ENCODE results near the gene REEP3. TPM values are rescaled to one million over a fixed set of nuclear protein-coding genes. Genes with fewer than 3 reads are reported as not detected.

REEP3 gene
- total RNA-seq, 3 donors from 2014 or later (not counting 1 experiment from before 2014, with no cell fraction given): 4.6 to 10.2 (median 8.3) TPM

DNA sequence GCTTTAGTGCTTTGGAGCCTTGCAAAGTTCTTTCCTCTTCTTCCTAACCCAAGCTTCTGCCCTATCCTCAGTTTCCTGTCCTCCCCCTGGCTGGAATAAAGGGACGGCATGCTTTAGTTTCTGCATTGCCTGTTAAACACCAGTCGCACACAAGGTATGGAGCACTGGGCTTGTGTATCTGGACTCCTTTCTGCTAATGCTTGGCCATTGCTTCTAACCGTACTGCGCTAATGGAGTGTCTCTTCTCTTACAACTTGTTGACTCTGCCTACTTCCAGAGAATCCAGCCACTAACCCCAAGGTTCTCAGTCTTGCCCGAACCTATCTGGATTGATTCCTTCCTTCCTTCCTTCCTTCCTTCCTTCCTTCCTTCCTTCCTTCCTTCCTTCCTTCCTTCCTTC is 120.6 kb downstream of the REEP3 start:
- Mint-ChIP-seq H3K36me3 (no peaks in the 10 kb centered on the region), H3K4me1 (no peaks in the 10 kb centered on the region), H3K27ac (no peak overlapping the region), H3K27me3 (ENCODE audit: low read depth in 2 of 2) (peaks cover 8 to 15% of the 10 kb centered on the region in 2 donors), H3K9me3 (no peaks in the 10 kb centered on the region), H3K4me3 (no peak overlapping the region)
- H3K4me3 ChIP-seq (ENCODE audit: low read length): no peak overlapping the region
- no peak overlapping the region for H3K27ac ChIP-seq (ENCODE audit: low read length)
- DNase-seq (no peak), ATAC-seq (no peak)
- 82% methylated on average over 5 of the region's 5 CpGs for WGBS (ENCODE audit: insufficient coverage)
- H3K36me3 ChIP-seq (ENCODE audit: control insufficient read depth, insufficient read depth, low read length): no peaks in the 10 kb centered on the region
- H3K9me3 ChIP-seq (ENCODE audit: control insufficient read depth, insufficient read depth, low read length): no peaks in the 10 kb centered on the region
- intact Hi-C loops (cut with micrococcal nuclease): no loop called here
- no peaks in the 10 kb centered on the region for H3K27me3 ChIP-seq (ENCODE audit: control insufficient read depth, insufficient read depth, low read length)
- no peak for TF ChIP-seq CTCF (IDR thresholded peaks at IDR 0.05)
- no peaks in the 10 kb centered on the region for H3K4me1 ChIP-seq (ENCODE audit: control insufficient read depth, insufficient read depth, low read length)

DNA sequence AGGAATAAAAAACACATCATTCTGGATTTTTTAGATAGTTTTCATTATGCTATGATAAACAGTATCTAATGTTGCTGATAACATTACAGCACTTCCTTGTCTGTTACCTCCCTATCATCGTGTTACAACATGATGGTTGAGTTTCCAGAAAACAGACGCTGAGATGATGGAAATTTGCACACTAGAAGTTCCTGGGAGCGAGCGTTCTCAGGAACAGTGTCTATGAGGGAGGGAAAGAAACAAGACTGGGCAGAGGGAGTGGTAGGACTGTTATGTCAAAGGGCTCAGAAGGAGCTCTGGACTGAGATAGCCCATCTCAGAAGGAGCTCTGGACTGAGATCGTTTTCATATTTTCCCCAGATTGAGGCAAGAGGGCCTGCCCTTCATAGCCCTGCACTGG is 121.6 kb downstream of the REEP3 start:
- 89% methylated on average over 5 of the region's 5 CpGs for WGBS (ENCODE audit: insufficient coverage)
- intact Hi-C loops (cut with micrococcal nuclease): no loop called here
- Mint-ChIP-seq H3K9me3 (no peaks in the 10 kb centered on the region), H3K27me3 (ENCODE audit: low read depth in 2 of 2) (peaks cover 8 to 15% of the 10 kb centered on the region in 2 donors), H3K4me3 (no peak overlapping the region), H3K27ac (no peak overlapping the region), H3K36me3 (no peaks in the 10 kb centered on the region), H3K4me1 (no peaks in the 10 kb centered on the region)
- H3K4me1 ChIP-seq (ENCODE audit: control insufficient read depth, insufficient read depth, low read length): no peaks in the 10 kb centered on the region
- H3K27me3 ChIP-seq (ENCODE audit: control insufficient read depth, insufficient read depth, low read length): no peaks in the 10 kb centered on the region
- DNase-seq: no peak
- H3K4me3 ChIP-seq (ENCODE audit: low read length): no peak overlapping the region
- H3K9me3 ChIP-seq (ENCODE audit: control insufficient read depth, insufficient read depth, low read length): no peaks in the 10 kb centered on the region
- H3K36me3 ChIP-seq (ENCODE audit: control insufficient read depth, insufficient read depth, low read length): no peaks in the 10 kb centered on the region
- TF ChIP-seq CTCF (IDR thresholded peaks at IDR 0.05): no peak
- ATAC-seq: no peak
- no peak overlapping the region for H3K27ac ChIP-seq (ENCODE audit: low read length)

GRCh38 chr10:63644418-63645142 is 123.4 kb downstream of the REEP3 start:
- intact Hi-C loops (cut with micrococcal nuclease): no loop called here
- peaks cover 8 to 18% of the 10 kb centered on the region in 2 donors for H3K27me3 Mint-ChIP-seq (ENCODE audit: low read depth in 2 of 2)
- no peaks in the 10 kb centered on the region for H3K36me3 Mint-ChIP-seq
- no peaks in the 10 kb centered on the region for H3K4me1 ChIP-seq (ENCODE audit: control insufficient read depth, insufficient read depth, low read length)
- H3K36me3 ChIP-seq (ENCODE audit: control insufficient read depth, insufficient read depth, low read length): no peaks in the 10 kb centered on the region
- no peaks in the 10 kb centered on the region for H3K9me3 Mint-ChIP-seq
- no peaks in the 10 kb centered on the region for H3K9me3 ChIP-seq (ENCODE audit: control insufficient read depth, insufficient read depth, low read length)
- no peaks in the 10 kb centered on the region for H3K4me1 Mint-ChIP-seq
- no peak overlapping the region for H3K27ac Mint-ChIP-seq
- no peak overlapping the region for H3K27ac ChIP-seq (ENCODE audit: low read length)
- ATAC-seq: no peak
- no peak overlapping the region for H3K4me3 ChIP-seq (ENCODE audit: low read length)
- H3K27me3 ChIP-seq (ENCODE audit: control insufficient read depth, insufficient read depth, low read length): no peaks in the 10 kb centered on the region
- no peak overlapping the region for H3K4me3 Mint-ChIP-seq
- TF ChIP-seq CTCF (IDR thresholded peaks at IDR 0.05): no peak
- WGBS (ENCODE audit: insufficient coverage): 60% methylated on average over 4 of the region's 4 CpGs
- DNase-seq: no peak

GRCh38 chr10:63645195-63645594 is 124.0 kb downstream of the REEP3 start:
- Histone ChIP-seq H3K4me3 (ENCODE audit: low read length) (no peak overlapping the region), H3K36me3 (ENCODE audit: control insufficient read depth, insufficient read depth, low read length) (no peaks in the 10 kb centered on the region), H3K27ac (ENCODE audit: low read length) (no peak overlapping the region), H3K9me3 (ENCODE audit: control insufficient read depth, insufficient read depth, low read length) (no peaks in the 10 kb centered on the region), H3K27me3 (ENCODE audit: control insufficient read depth, insufficient read depth, low read length) (no peaks in the 10 kb centered on the region), H3K4me1 (ENCODE audit: control insufficient read depth, insufficient read depth, low read length) (no peaks in the 10 kb centered on the region)
- no peak for TF ChIP-seq CTCF (IDR thresholded peaks at IDR 0.05)
- no peak overlapping the region for H3K27ac Mint-ChIP-seq
- 93% methylated on average over 2 of the region's 2 CpGs for WGBS (ENCODE audit: insufficient coverage)
- H3K27me3 Mint-ChIP-seq (ENCODE audit: low read depth in 2 of 2): peaks cover 8 to 18% of the 10 kb centered on the region in 2 donors
- H3K4me1 Mint-ChIP-seq: no peaks in the 10 kb centered on the region
- ATAC-seq (no peak), DNase-seq (no peak)
- no peaks in the 10 kb centered on the region for H3K9me3 Mint-ChIP-seq
- H3K36me3 Mint-ChIP-seq: no peaks in the 10 kb centered on the region
- intact Hi-C loops (cut with micrococcal nuclease): no loop called here
- no peak overlapping the region for H3K4me3 Mint-ChIP-seq
